Measurements from ENCODE around the gene C22orf39. TPM values are rescaled to one million over a fixed set of nuclear protein-coding genes. Genes with fewer than 3 reads are reported as not detected.

C22orf39 gene
- total RNA-seq, 1 experiment from 2014 or later, result 22.2 TPM

GRCh38 chr22:19398206-19398605 lies 49.3 kb downstream of the C22orf39 start:
- BruUV-seq (replicated peaks), result no TSS peak
- no peaks in the 10 kb centered on the region for H3K27me3 Mint-ChIP-seq (ENCODE audit: insufficient read depth, unreplicated experiment)
- ChIA-PET CTCF (no interaction called here), POLR2A (interaction anchor here (0.5 kb wide), 1 partner anchor 34 kb away, joined by 3 read pairs; the partner anchor contains the start of gene HIRA)
- TF ChIP-seq CTCF (IDR thresholded peaks at IDR 0.05; ENCODE audit: unreplicated experiment), result no peak
- DNase-seq (ENCODE audit: unreplicated experiment), result no peak
- no peaks in the 10 kb centered on the region for H3K4me1 Mint-ChIP-seq (ENCODE audit: insufficient read depth, unreplicated experiment)
- H3K9me3 Mint-ChIP-seq (ENCODE audit: unreplicated experiment), result no peaks in the 10 kb centered on the region
- no peak overlapping the region for H3K27ac Mint-ChIP-seq (ENCODE audit: low read depth, unreplicated experiment)
- no peak overlapping the region for H3K4me3 Mint-ChIP-seq (ENCODE audit: unreplicated experiment)
- intact Hi-C loops (cut with micrococcal nuclease), result no loop called here
- H3K36me3 Mint-ChIP-seq (ENCODE audit: insufficient read depth, unreplicated experiment), result peaks cover 61% of the 10 kb centered on the region

- BruUV-seq (replicated peaks), result no TSS peak
- no peak overlapping the region for H3K27ac Mint-ChIP-seq (ENCODE audit: low read depth, unreplicated experiment)
- CTCF ChIA-PET, result no interaction called here
- no peaks in the 10 kb centered on the region for H3K4me1 Mint-ChIP-seq (ENCODE audit: insufficient read depth, unreplicated experiment)
- no peak for TF ChIP-seq CTCF (IDR thresholded peaks at IDR 0.05; ENCODE audit: unreplicated experiment)
- no peak overlapping the region for H3K4me3 Mint-ChIP-seq (ENCODE audit: unreplicated experiment)
- intact Hi-C loops (cut with micrococcal nuclease), result no loop called here
- H3K9me3 Mint-ChIP-seq (ENCODE audit: unreplicated experiment), result no peaks in the 10 kb centered on the region
- POLR2A ChIA-PET, result no interaction called here
- H3K27me3 Mint-ChIP-seq (ENCODE audit: insufficient read depth, unreplicated experiment), result no peaks in the 10 kb centered on the region
- peaks cover 65% of the 10 kb centered on the region for H3K36me3 Mint-ChIP-seq (ENCODE audit: insufficient read depth, unreplicated experiment)
- DNase-seq (ENCODE audit: unreplicated experiment), result no peak
Observed at GRCh38 chr22:19397734-19398104, 49.8 kb downstream of the C22orf39 start.

GRCh38 chr22:19396934-19397733 lies 50.4 kb downstream of the C22orf39 start:
- no peak for TF ChIP-seq CTCF (IDR thresholded peaks at IDR 0.05; ENCODE audit: unreplicated experiment)
- H3K27me3 Mint-ChIP-seq (ENCODE audit: insufficient read depth, unreplicated experiment), result no peaks in the 10 kb centered on the region
- DNase-seq (ENCODE audit: unreplicated experiment), result no peak
- no peak overlapping the region for H3K4me3 Mint-ChIP-seq (ENCODE audit: unreplicated experiment)
- ChIA-PET CTCF (interaction anchor here (0.8 kb wide), 1 partner anchor 9 kb away, joined by 4 read pairs; no protein-coding TSS in a partner anchor), POLR2A (no interaction called here)
- peaks cover 65% of the 10 kb centered on the region for H3K36me3 Mint-ChIP-seq (ENCODE audit: insufficient read depth, unreplicated experiment)
- no TSS peak for BruUV-seq (replicated peaks)
- H3K9me3 Mint-ChIP-seq (ENCODE audit: unreplicated experiment), result no peaks in the 10 kb centered on the region
- no peaks in the 10 kb centered on the region for H3K4me1 Mint-ChIP-seq (ENCODE audit: insufficient read depth, unreplicated experiment)
- intact Hi-C loops (cut with micrococcal nuclease), result no loop called here
- no peak overlapping the region for H3K27ac Mint-ChIP-seq (ENCODE audit: low read depth, unreplicated experiment)

GRCh38 chr22:19396561-19396933 lies 51.0 kb downstream of the C22orf39 start:
- no peaks in the 10 kb centered on the region for H3K4me1 Mint-ChIP-seq (ENCODE audit: insufficient read depth, unreplicated experiment)
- intact Hi-C loops (cut with micrococcal nuclease), result no loop called here
- no TSS peak for BruUV-seq (replicated peaks)
- no peaks in the 10 kb centered on the region for H3K9me3 Mint-ChIP-seq (ENCODE audit: unreplicated experiment)
- no peak overlapping the region for H3K27ac Mint-ChIP-seq (ENCODE audit: low read depth, unreplicated experiment)
- no peak for TF ChIP-seq CTCF (IDR thresholded peaks at IDR 0.05; ENCODE audit: unreplicated experiment)
- ChIA-PET POLR2A (no interaction called here), CTCF (interaction anchor here (0.8 to 1.5 kb wide), 2 partner anchors 10 to 233 kb away, joined by 4 to 5 read pairs; no protein-coding TSS in a partner anchor)
- H3K36me3 Mint-ChIP-seq (ENCODE audit: insufficient read depth, unreplicated experiment), result peaks cover 67% of the 10 kb centered on the region
- no peaks in the 10 kb centered on the region for H3K27me3 Mint-ChIP-seq (ENCODE audit: insufficient read depth, unreplicated experiment)
- DNase-seq (ENCODE audit: unreplicated experiment), result no peak
- no peak overlapping the region for H3K4me3 Mint-ChIP-seq (ENCODE audit: unreplicated experiment)
